HepG2 (cell line): Measurements from ENCODE around the gene SCEL.

ENCODE experiments used
- ATF1 ChIP-seq: IDR thresholded peaks from 2 replicates; pipeline ENCODE4 v1.6.1; 2016; ENCODE audit warnings: mild to moderate bottlenecking, control low read depth
- CC2D1A ChIP-seq: sonication (generic); formaldehyde crosslinking; IDR thresholded peaks from 2 replicates; pipeline ENCODE4 v1.8.1; 2023; ENCODE audit warnings: mild to moderate bottlenecking, missing genetic modification reagents
- EZH2 ChIP-seq: conservative IDR thresholded peaks from 2 replicates; pipeline ENCODE4 v1.6.1; 2012; ENCODE audit warnings: mild to moderate bottlenecking, low read depth, low read length, moderate library complexity
- FOSL1 ChIP-seq: sonication (generic); formaldehyde crosslinking; IDR thresholded peaks from 2 replicates; pipeline ENCODE4 v1.9.0; 2021; ENCODE audit warnings: missing genetic modification reagents, borderline replicate concordance
- JUND ChIP-seq: sonication (generic); formaldehyde crosslinking; IDR thresholded peaks from 2 replicates; pipeline ENCODE4 v1.8.0; 2022; ENCODE audit warnings: mild to moderate bottlenecking, missing genetic modification reagents
- NFIB ChIP-seq: sonication (generic); formaldehyde crosslinking; IDR thresholded peaks from 2 replicates; pipeline ENCODE4 v1.9.0; 2021; ENCODE audit warnings: missing genetic modification reagents, mild to moderate bottlenecking, borderline replicate concordance
- POLR2A ChIP-seq, 2 experiments: IDR thresholded peaks; 2 replicates each; pipeline ENCODE4 v1.6.1; 2011; ENCODE audit warnings: low read depth in 2 of 2, low read length in 2 of 2, mild to moderate bottlenecking in 1 of 2, moderate library complexity in 1 of 2; ENCODE audit not compliant: insufficient read depth in 1 of 2
- SALL1 ChIP-seq: sonication (generic); formaldehyde crosslinking; IDR thresholded peaks from 2 replicates; pipeline ENCODE4 v1.8.0; 2022; ENCODE audit warnings: mild to moderate bottlenecking, missing genetic modification reagents
- SMARCC2 ChIP-seq: fragments of 450-650 bp; IDR thresholded peaks from 2 replicates; pipeline ENCODE4 v1.6.1; 2017; ENCODE audit warnings: antibody characterized with exemption, mild to moderate bottlenecking
- TAF1 ChIP-seq: sonication (generic); formaldehyde crosslinking; IDR thresholded peaks from 2 replicates; pipeline ENCODE4 v1.4.0; 2020; ENCODE audit warnings: missing genetic modification reagents
- TOE1 ChIP-seq: sonication (generic); formaldehyde crosslinking; IDR thresholded peaks from 2 replicates; pipeline ENCODE4 v1.4.0; 2020; ENCODE audit warnings: mild to moderate bottlenecking, missing genetic modification reagents
- ZNF383 ChIP-seq: sonication (generic); formaldehyde crosslinking; IDR thresholded peaks from 2 replicates; pipeline ENCODE4 v1.4.0; 2020; ENCODE audit warnings: missing genetic modification reagents, mild to moderate bottlenecking, borderline replicate concordance
- TF ChIP-seq, protein P1 (sequence below): sonication (generic); formaldehyde crosslinking; IDR thresholded peaks from 2 replicates; pipeline ENCODE4 v1.5.0; 2020; ENCODE audit warnings: mild to moderate bottlenecking, missing genetic modification reagents, moderate library complexity
- TF ChIP-seq, protein P2 (sequence below): sonication (generic); formaldehyde crosslinking; IDR thresholded peaks from 2 replicates; pipeline ENCODE4 v1.5.0; 2020; ENCODE audit warnings: missing genetic modification reagents

DNA sequence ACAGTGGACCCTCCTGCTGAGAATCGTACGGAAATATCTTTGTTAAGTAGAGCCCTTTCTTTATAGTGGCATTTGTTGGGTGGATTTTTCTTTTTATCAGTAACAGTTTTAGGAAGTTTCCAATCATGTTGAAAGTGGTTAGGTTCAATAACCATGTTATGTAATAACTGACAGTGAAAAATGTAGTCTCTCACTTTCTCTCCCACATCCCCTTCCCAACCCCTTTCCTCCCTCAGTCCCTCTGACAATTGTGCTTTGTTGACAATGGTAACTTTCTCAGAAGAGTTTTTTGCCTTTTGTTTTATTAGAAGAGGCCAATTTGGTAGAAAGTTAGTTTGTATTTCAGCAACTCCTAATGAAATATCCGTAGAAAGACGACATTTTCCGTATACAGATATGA is 84.1 kb downstream of the SCEL start:
- no peak for TF ChIP-seq NFIB
- TF ChIP-seq, protein P1, sequence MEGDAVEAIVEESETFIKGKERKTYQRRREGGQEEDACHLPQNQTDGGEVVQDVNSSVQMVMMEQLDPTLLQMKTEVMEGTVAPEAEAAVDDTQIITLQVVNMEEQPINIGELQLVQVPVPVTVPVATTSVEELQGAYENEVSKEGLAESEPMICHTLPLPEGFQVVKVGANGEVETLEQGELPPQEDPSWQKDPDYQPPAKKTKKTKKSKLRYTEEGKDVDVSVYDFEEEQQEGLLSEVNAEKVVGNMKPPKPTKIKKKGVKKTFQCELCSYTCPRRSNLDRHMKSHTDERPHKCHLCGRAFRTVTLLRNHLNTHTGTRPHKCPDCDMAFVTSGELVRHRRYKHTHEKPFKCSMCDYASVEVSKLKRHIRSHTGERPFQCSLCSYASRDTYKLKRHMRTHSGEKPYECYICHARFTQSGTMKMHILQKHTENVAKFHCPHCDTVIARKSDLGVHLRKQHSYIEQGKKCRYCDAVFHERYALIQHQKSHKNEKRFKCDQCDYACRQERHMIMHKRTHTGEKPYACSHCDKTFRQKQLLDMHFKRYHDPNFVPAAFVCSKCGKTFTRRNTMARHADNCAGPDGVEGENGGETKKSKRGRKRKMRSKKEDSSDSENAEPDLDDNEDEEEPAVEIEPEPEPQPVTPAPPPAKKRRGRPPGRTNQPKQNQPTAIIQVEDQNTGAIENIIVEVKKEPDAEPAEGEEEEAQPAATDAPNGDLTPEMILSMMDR (CRISPR knock-in tag), result no peak
- TF ChIP-seq POLR2A (IDR thresholded peaks at IDR 0.05; ENCODE audit: insufficient read depth in 1 of 2, low read depth in 2 of 2, low read length in 2 of 2), result no peak
- no peak for TF ChIP-seq SALL1 (CRISPR knock-in tag)
- TF ChIP-seq ZNF383, result no peak
- TF ChIP-seq FOSL1 (CRISPR knock-in tag), result no peak
- no peak for TF ChIP-seq TOE1 (CRISPR knock-in tag)
- no peak for TF ChIP-seq EZH2
- no peak for TF ChIP-seq SMARCC2
- TF ChIP-seq TAF1 (CRISPR knock-in tag), result no peak
- no peak for TF ChIP-seq JUND
- TF ChIP-seq, protein P2, sequence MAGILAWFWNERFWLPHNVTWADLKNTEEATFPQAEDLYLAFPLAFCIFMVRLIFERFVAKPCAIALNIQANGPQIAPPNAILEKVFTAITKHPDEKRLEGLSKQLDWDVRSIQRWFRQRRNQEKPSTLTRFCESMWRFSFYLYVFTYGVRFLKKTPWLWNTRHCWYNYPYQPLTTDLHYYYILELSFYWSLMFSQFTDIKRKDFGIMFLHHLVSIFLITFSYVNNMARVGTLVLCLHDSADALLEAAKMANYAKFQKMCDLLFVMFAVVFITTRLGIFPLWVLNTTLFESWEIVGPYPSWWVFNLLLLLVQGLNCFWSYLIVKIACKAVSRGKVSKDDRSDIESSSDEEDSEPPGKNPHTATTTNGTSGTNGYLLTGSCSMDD (CRISPR knock-in tag), result no peak
- no peak for TF ChIP-seq ATF1 (CRISPR knock-in tag)
- TF ChIP-seq CC2D1A (CRISPR knock-in tag), result no peak
